Measurements from ENCODE around the gene MRAS. TPM values are rescaled to one million over a fixed set of nuclear protein-coding genes. Genes with fewer than 3 reads are reported as not detected.

Gene MRAS
- total RNA-seq, 2 donors from 2014 or later = 81.5 to 102 TPM

- DNase-seq (ENCODE audit: low spot score) = no peak
- intact Hi-C loops (cut with DNase I) = no loop called here
Observed at GRCh38 chr3:138381413-138381901, 33.1 kb downstream of the MRAS start.

GRCh38 chr3:138381950-138382715, 33.8 kb downstream of the MRAS start:
- DNase-seq (ENCODE audit: low spot score) = peak; percentile 93
- intact Hi-C loops (cut with DNase I) = no loop called here

DNA sequence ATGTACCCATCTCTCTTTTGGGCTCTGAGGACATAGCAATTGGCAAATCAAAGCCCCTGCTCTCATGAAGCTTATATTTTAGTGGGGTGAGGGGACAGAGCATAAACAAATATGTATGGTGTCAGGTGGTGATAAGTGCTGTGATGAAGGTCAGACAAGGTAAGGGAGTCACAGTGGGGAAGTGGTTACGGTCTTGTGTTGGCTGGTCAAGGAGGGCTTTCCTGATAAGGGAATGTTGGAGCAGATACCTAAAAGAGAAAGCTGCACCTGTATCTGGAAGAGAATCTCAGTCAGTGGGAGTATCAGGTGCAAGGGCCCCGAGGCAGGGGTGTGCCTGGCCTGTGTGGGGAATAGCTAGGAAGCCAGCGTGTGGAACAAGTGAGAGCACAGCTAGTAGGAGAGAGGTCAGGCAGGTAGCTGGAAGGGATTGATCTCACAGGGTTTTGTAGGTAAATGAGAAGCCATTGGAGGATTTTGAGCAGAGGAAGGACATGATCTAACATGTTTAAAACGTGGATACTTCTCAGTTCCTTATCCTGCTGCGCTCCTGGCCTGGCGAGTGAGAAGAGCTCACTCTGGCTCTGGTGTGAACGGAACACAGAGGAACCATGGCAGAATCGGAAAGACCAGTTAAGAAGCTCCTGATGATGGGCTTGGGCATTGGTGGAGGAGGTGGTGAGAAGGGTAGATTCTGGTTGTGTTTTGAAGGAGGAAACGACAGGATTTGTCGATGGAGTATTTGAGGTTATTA, 35.5 kb downstream of the MRAS start:
- intact Hi-C loops (cut with DNase I) = no loop called here

DNA sequence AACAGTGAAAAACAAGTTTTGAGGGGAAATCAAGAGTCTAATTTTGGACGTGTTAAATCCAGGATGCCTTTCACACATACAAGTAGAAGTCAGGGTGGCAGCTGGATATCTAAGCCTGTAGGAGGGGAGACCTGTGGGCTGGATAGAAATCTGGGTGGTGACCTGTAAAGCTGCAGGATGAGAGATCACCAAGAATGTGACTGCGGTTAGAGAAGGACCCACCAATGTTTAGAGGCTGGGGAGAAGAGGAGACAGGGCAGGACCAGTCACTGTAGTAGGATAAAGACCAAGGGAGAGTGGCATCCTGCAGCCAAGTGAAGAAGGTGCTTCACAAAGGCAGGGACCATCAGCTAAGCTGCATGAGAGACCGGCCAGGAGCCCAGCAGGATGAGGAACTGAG, 36.2 kb downstream of the MRAS start:
- intact Hi-C loops (cut with DNase I) = no loop called here
- DNase-seq (ENCODE audit: low spot score) = no peak

More for the DNA sequence above, 35.5 kb downstream of the MRAS start:
- no peak for DNase-seq (ENCODE audit: low spot score)

DNA sequence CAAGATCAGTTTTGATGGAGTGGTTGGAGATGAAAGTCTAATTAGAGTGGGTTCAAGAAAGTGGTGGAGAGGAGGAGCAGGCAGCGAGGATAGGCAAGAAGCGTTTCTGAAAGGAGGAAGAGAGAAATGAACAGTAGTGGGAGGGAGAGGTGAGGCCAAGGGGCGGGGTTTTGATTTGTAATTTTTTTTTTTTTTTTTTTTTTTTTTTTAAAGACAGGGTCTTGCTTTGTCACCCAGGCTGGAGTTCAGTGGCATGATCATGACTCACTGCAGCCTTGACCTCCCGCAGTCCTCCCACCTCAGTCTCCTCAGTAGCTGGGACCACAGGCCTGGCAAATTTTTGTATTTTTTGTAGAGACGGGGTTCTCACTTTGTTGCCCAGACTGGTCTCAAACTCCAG, 36.6 kb downstream of the MRAS start:
- DNase-seq (ENCODE audit: low spot score) = no peak
- intact Hi-C loops (cut with DNase I) = no loop called here

DNA sequence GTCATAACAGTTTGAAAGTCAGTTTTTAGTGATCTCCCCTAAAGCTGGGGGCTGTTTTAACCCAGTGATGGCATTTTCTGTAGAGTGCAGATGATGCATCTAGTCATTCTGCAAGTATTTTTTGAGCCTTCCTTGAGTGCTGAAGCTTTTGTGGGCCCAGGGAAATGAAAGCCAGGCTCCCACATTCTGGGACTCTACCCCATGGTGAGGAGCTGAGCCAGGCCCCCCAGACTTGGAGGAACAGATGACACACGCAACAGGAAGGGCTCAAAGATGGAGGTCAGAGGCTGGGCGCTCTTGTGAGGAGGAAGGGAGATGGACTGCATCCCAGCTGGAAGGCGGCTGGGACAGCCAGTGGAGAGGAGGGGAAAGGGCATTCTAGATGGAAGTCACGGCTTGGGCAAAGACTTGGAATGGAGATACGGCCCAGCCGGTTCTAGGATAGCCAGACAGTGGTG, 40.8 kb downstream of the MRAS start:
- DNase-seq (ENCODE audit: low spot score) = no peak
- intact Hi-C loops (cut with DNase I) = no loop called here

DNA sequence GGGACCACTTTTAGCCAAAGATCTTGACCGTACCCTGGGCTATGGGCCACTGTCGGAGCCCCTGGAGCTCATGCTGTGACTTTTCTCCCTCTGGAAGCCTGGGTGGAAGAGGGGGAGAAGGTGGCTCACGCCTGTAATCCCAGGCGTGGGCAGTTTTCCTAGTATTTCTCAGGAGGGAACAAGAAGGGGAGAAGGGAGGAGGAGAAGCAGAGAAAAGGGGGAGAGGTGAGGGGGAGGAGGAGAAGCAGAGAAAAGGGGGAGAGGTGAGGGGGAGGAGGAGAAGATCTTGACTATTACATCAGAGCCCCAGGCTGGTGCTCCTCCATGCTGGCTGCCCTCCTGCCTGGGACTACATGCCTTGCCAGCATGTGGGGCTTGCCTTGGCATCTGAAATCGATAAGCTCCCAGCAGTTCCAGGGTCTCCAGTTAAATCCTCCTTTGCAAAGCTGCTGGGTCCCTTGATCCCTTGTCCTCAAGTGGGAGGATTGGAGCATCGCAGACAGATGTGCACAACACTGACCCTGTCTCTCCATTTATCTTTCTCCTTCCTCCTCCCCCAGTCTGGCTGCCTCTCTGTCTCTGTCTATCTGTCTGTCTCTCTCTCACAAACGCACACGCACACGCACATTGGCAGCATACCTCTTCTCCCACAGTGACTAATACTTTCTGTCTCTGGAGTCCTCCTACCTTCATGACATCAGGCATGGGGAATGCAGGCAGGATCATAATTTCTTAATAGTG, 41.6 kb downstream of the MRAS start:
- intact Hi-C loops (cut with DNase I) = loop anchor here in 1 of 2 donors (10.0 kb wide), 1 partner anchor 55 kb away; no protein-coding TSS in a partner anchor
- DNase-seq (ENCODE audit: low spot score) = no peak

DNA sequence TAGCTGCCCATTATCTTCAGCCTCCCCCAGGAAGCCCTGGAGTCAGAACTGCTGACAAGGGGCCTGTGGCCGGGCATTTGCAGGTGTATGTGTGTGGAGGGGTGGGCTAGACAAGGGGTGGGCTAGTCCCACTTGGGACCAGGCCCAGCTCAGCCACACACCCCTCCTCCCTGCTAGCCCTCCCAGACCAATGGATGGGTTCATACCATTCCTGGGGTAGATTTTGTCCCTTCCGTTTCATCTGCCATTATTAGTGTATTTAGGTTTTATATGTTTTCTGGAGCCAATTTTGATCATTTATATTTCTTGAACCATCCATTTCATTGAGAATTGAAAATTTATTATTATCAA, 42.2 kb downstream of the MRAS start:
- intact Hi-C loops (cut with DNase I) = loop anchor here in 1 of 2 donors (10.0 kb wide), 1 partner anchor 56 kb away; no protein-coding TSS in a partner anchor
- DNase-seq (ENCODE audit: low spot score) = no peak

DNA sequence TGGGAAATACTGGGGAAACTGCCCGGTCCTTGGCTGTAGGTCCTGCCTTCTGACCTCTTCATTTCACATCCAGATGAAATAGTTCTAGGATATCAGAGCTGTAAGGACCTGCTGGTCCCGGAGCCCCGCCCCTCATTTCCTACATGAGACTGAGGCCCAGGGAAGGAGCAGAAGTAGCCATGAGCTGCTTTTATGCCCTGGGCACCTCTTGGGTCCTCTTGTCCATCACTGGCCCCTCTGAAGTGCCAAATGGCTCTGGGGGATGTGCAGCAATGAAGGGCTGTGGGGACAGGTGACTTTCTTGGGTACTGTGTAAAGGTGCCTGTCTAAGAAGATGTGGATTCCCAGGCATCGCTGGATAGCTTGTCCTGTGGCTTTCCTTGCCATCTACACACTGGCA, 45.8 kb downstream of the MRAS start:
- no peak for DNase-seq (ENCODE audit: low spot score)
- intact Hi-C loops (cut with DNase I) = loop anchor here in 1 of 2 donors (10.0 kb wide), 1 partner anchor 59 kb away; no protein-coding TSS in a partner anchor

- intact Hi-C loops (cut with DNase I) = loop anchor here in 1 of 2 donors (10.0 kb wide), 1 partner anchor 60 kb away; no protein-coding TSS in a partner anchor
- no peak for DNase-seq (ENCODE audit: low spot score)
Observed at GRCh38 chr3:138394686-138395085, 46.3 kb downstream of the MRAS start.

- DNase-seq (ENCODE audit: low spot score) = no peak
- intact Hi-C loops (cut with DNase I) = loop anchor here in 1 of 2 donors (10.0 kb wide), 1 partner anchor 61 kb away; no protein-coding TSS in a partner anchor
Observed at GRCh38 chr3:138395865-138396751, 47.7 kb downstream of the MRAS start.

- intact Hi-C loops (cut with DNase I) = loop anchor here in 1 of 2 donors (10.0 kb wide), 1 partner anchor 62 kb away; no protein-coding TSS in a partner anchor
- DNase-seq (ENCODE audit: low spot score) = no peak
Observed at GRCh38 chr3:138396752-138397410, 48.5 kb downstream of the MRAS start.

- intact Hi-C loops (cut with DNase I) = loop anchor here in 1 of 2 donors (10.0 kb wide), 1 partner anchor 63 kb away; no protein-coding TSS in a partner anchor
Observed at GRCh38 chr3:138397983-138398382, 49.6 kb downstream of the MRAS start.

DNA sequence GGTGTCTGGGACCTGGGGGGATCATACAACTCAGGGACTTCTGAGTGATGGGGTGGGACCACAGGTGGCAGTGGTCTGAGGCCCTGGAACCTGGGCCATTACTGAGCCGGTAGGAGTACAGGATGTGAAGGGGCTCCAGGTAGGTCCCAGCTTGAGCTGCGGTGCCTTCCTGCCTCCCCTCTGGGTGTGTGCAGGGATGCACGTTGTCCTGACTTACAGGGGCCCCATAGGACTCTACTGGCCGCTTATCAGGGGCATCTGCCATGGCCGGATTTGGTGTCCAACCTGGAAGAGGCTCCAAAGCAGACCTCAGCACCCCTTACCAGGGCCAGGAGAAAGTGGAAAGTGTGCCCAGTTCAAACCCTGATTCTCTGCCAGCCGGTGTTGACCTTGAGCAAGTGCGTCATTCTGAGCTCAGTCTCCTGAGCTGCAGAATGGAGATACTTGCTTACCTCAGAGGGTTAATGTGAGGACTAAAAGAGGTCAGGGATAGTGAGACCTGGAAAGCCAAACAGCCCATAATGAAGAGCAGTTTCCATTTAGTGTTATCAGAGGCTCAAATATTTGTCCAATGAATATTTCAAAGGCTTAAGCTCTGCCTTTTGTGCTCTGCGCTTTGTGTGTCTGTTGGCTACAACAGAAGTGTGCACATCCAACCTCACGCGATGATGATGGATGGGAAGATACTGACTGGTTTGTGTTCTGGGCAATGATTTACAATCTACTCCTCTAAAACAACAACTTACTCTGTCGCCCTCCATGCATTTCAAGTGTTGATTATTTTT, 50.6 kb downstream of the MRAS start:
- peak; percentile 52 for DNase-seq (ENCODE audit: low spot score)
- intact Hi-C loops (cut with DNase I) = loop anchor here in 1 of 2 donors (10.0 kb wide), 1 partner anchor 64 kb away; no protein-coding TSS in a partner anchor

More at GRCh38 chr3:138397983-138398382, 49.6 kb downstream of the MRAS start:
- peak; percentile 57 for DNase-seq (ENCODE audit: low spot score)

DNA sequence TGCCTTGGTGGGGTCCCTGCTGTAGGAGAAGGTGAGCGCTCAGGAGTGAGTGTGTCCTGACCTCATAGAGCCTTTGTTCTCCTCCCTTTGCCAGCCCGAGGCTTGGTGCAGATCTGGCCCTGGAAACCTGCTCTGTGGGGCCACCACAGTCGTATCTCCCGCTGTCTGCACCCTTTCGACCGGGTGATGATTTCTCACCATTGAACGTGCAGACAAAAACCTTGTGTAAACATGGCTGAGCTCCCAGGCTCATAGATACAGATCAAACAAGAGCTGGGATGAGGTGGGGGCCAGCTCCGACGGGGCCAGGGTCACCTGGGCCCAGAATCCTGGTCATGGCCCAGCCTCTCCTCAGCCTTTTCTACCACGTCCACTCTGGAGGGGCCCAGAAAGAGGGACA, 51.4 kb downstream of the MRAS start:
- peak; percentile 36 for DNase-seq (ENCODE audit: low spot score)
- intact Hi-C loops (cut with DNase I) = loop anchor here in 1 of 2 donors (10.0 kb wide), 1 partner anchor 65 kb away; no protein-coding TSS in a partner anchor

DNA sequence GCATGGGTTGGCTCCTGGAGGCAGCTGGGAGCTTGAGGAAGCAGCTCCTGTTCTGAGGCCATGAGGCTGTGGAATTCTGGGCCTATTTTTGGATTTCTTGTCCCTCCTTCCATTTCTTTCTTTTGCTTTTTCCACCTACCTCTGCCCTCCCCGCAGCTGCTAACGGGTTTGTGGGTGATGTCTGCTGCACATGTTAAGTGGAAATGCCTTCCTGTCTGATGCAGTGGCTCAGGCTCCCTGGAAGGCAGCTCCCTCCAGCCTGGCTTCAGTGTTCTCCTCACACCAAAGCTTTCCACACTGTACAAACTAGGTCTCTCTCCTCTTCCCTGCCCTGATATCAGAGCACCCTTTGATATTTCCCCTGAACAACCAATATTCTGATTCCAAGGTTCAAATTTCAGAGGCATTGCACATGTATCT, 52.3 kb downstream of the MRAS start:
- DNase-seq (ENCODE audit: low spot score) = peak; percentile 23
- intact Hi-C loops (cut with DNase I) = no loop called here

DNA sequence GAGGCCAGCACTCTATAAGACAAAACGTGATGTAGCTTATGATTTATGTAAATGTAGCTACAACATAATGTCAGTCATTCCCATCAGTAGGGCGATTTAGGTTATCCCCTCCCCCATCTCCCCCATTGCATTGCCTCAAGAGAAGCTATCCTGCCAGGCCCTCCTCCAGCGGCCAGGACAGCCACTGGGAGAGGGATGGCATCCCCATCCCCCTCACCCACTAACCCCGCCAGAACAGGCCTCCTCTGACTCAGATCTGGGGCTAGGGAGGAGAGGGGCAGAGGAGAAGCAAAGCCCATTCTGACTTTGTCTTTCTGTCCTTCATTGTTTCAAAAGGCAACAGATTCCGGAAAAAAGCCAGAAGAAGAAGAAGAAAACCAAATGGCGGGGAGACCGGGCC, 53.5 kb downstream of the MRAS start:
- intact Hi-C loops (cut with DNase I) = no loop called here

More for the DNA sequence above, 53.5 kb downstream of the MRAS start:
- no peak for DNase-seq (ENCODE audit: low spot score)

Measured in posterior vena cava (tissue), 2 donors.